Hepatocyte (in vitro differentiated cells): Measurements from ENCODE around the gene HSD3B7. TPM values are rescaled to one million over a fixed set of nuclear protein-coding genes. Genes with fewer than 3 reads are reported as not detected.

ENCODE experiments used
- DNase-seq: peaks from one replicate; pipeline ENCODE4 v3.0.0-alpha.2; 2016; ENCODE audit warnings: low spot score
- H2AFZ ChIP-seq: fragments of 200-600 bp; sonication (generic); 2 replicates; pipeline ENCODE4 v1.6.0; 2016; ENCODE audit warnings: antibody characterized with exemption, mild to moderate bottlenecking
- H3K27ac ChIP-seq: fragments of 200-600 bp; sonication (generic); 2 replicates; pipeline ENCODE4 v1.5.1; 2016; ENCODE audit warnings: mild to moderate bottlenecking
- H3K27me3 ChIP-seq: fragments of 200-600 bp; sonication (generic); 2 replicates; pipeline ENCODE4 v1.6.1; 2016
- H3K36me3 ChIP-seq: fragments of 200-600 bp; sonication (generic); replicated peaks from 2 replicates; pipeline ENCODE4 v1.5.1; 2016; ENCODE audit warnings: low read depth; ENCODE audit not compliant: insufficient read depth
- H3K4me1 ChIP-seq: fragments of 200-600 bp; sonication (generic); 2 replicates; pipeline ENCODE4 v1.5.1; 2016; ENCODE audit warnings: mild to moderate bottlenecking, moderate library complexity; ENCODE audit not compliant: insufficient read depth
- H3K4me2 ChIP-seq: fragments of 200-600 bp; sonication (generic); 2 replicates; pipeline ENCODE4 v1.6.0; 2016
- H3K4me3 ChIP-seq: fragments of 200-600 bp; sonication (generic); 2 replicates; pipeline ENCODE4 v1.5.1; 2016; ENCODE audit warnings: mild to moderate bottlenecking
- H3K79me2 ChIP-seq: fragments of 200-600 bp; sonication (generic); 2 replicates; pipeline ENCODE4 v1.6.0; 2017; ENCODE audit warnings: mild to moderate bottlenecking
- H3K9me2 ChIP-seq: fragments of 200-600 bp; sonication (generic); replicated peaks from 2 replicates; pipeline ENCODE4 v1.6.0; 2017; ENCODE audit warnings: mild to moderate bottlenecking; ENCODE audit not compliant: insufficient read depth
- H3K9me3 ChIP-seq: fragments of 200-600 bp; sonication (generic); 2 replicates; pipeline ENCODE4 v1.5.1; 2016; ENCODE audit warnings: low read depth, mild to moderate bottlenecking
- H4K20me1 ChIP-seq: fragments of 200-600 bp; sonication (generic); 2 replicates; pipeline ENCODE4 v1.6.0; 2016; ENCODE audit warnings: mild to moderate bottlenecking; ENCODE audit not compliant: insufficient read depth, poor library complexity, severe bottlenecking
- CTCF ChIP-seq: fragments of 200-600 bp; sonication (generic); IDR thresholded peaks from 2 replicates; pipeline ENCODE4 v1.5.1; 2016; ENCODE audit warnings: antibody characterized with exemption, mild to moderate bottlenecking; ENCODE audit not compliant: poor library complexity
- EZH2 ChIP-seq: fragments of 200-600 bp; sonication (generic); IDR thresholded peaks from 2 replicates; pipeline ENCODE4 v1.6.1; 2016; ENCODE audit warnings: antibody characterized with exemption, mild to moderate bottlenecking, borderline replicate concordance
- EZH2phosphoT487 ChIP-seq: fragments of 200-600 bp; sonication (generic); IDR thresholded peaks from one replicate; pipeline ENCODE4 v1.6.1; 2018; ENCODE audit warnings: antibody characterized with exemption, mild to moderate bottlenecking, low read depth, moderate library complexity; ENCODE audit not compliant: unreplicated experiment, severe bottlenecking
- WGBS: methylation state at CpG from one replicate; pipeline ENCODE4 v1.1.6; 2016; ENCODE audit warnings: low lambda C conversion rate; ENCODE audit errors: missing lambda C conversion rate; 5-methylcytosine and 5-hydroxymethylcytosine counted together
- polyA plus RNA-seq: library from polyadenylated mRNA; unstranded; fragments of >200 nt; fragmentation: Nextera tagmentation; extraction: Ambion mirVana; gene quantifications from 2 replicates; pipeline ENCODE4 v1.2.1, GENCODE V29; 2016
- total RNA-seq: library from RNA; depleted of rRNA; stranded (reverse); fragments of >200 nt; gene quantifications from 2 replicates; pipeline ENCODE4 v1.2.3, GENCODE V29; 2014

Gene HSD3B7
- total and polyA plus RNA-seq, 2 experiments from 2014 or later: 17.5 to 20.8 TPM

- Histone ChIP-seq H3K9me2 (no peaks in the 10 kb centered on the region), H3K79me2 (no peaks in the 10 kb centered on the region), H3K36me3 (no peaks in the 10 kb centered on the region), H3K27me3 (no peaks in the 10 kb centered on the region), H3K9me3 (no peaks in the 10 kb centered on the region), H3K4me2 (no peak overlapping the region), H4K20me1 (no peaks in the 10 kb centered on the region), H3K4me1 (no peaks in the 10 kb centered on the region), H3K4me3 (no peak overlapping the region), H2AFZ (no peak overlapping the region), H3K27ac (no peak overlapping the region)
- TF ChIP-seq EZH2phosphoT487: no peak
- TF ChIP-seq CTCF: no peak
- TF ChIP-seq EZH2: no peak
- DNase-seq: no peak
- WGBS: 94% methylated on average over 4 of the region's 4 CpGs
Observed at GRCh38 chr16:30967795-30968194, 17.2 kb upstream of the HSD3B7 start.

- Histone ChIP-seq H3K4me3 (no peak overlapping the region), H3K4me2 (no peak overlapping the region), H2AFZ (no peak overlapping the region), H3K79me2 (no peaks in the 10 kb centered on the region), H3K9me3 (no peaks in the 10 kb centered on the region), H4K20me1 (no peaks in the 10 kb centered on the region), H3K4me1 (no peaks in the 10 kb centered on the region), H3K27me3 (no peaks in the 10 kb centered on the region), H3K9me2 (no peaks in the 10 kb centered on the region), H3K27ac (no peak overlapping the region), H3K36me3 (no peaks in the 10 kb centered on the region)
- 96% methylated on average over 19 of the region's 19 CpGs for WGBS
- no peak for TF ChIP-seq EZH2
- no peak for TF ChIP-seq EZH2phosphoT487
- TF ChIP-seq CTCF: no peak
- no peak for DNase-seq
Observed at GRCh38 chr16:30969246-30969842, 15.7 kb upstream of the HSD3B7 start.

GRCh38 chr16:30971298-30971697, 13.7 kb upstream of the HSD3B7 start:
- Histone ChIP-seq H3K27me3 (no peaks in the 10 kb centered on the region), H3K36me3 (no peaks in the 10 kb centered on the region), H3K9me2 (no peaks in the 10 kb centered on the region)

More at GRCh38 chr16:30971298-30971697, 13.7 kb upstream of the HSD3B7 start:
- Histone ChIP-seq H3K79me2 (no peaks in the 10 kb centered on the region), H3K4me1 (no peaks in the 10 kb centered on the region), H3K27ac (no peak overlapping the region), H4K20me1 (no peaks in the 10 kb centered on the region), H2AFZ (no peak overlapping the region), H3K4me3 (no peak overlapping the region), H3K4me2 (no peak overlapping the region), H3K9me3 (no peaks in the 10 kb centered on the region)
- no peak for DNase-seq
- no peak for TF ChIP-seq CTCF
- TF ChIP-seq EZH2phosphoT487: no peak
- TF ChIP-seq EZH2: no peak
- WGBS: 95% methylated on average over 10 of the region's 14 CpGs
